ENCODE results near the gene R3HDM2.

The R3HDM2 gene

DNA sequence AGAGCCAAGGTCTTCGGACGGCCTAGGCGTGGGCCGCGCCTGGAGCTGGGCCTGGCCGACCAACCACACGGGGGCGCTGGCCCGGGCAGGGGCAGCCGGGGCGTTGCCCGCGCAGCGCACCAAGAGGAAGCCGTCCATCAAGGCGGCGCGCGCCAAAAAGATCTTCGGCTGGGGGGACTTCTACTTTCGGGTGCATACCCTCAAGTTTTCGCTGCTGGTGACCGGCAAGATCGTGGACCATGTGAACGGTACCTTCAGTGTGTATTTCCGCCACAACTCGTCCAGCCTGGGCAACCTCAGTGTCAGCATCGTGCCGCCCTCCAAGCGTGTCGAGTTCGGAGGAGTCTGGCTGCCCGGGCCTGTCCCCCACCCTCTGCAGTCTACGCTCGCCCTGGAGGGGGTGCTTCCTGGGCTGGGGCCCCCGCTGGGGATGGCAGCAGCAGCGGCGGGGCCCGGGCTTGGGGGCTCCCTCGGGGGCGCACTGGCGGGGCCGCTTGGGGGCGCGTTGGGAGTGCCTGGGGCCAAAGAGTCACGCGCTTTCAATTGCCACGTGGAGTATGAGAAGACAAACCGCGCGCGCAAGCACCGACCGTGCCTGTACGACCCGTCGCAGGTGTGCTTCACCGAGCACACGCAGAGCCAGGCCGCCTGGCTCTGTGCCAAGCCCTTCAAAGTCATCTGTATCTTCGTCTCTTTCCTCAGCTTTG lies 205.7 kb downstream of the R3HDM2 start:
- DNase-seq: peak; percentile 73

GRCh38 chr12:57224278-57224972 lies 206.4 kb downstream of the R3HDM2 start:
- no peak for DNase-seq

- peak; percentile 63 for DNase-seq
Measured at GRCh38 chr12:57223191-57224165, 207.4 kb downstream of the R3HDM2 start.

DNA sequence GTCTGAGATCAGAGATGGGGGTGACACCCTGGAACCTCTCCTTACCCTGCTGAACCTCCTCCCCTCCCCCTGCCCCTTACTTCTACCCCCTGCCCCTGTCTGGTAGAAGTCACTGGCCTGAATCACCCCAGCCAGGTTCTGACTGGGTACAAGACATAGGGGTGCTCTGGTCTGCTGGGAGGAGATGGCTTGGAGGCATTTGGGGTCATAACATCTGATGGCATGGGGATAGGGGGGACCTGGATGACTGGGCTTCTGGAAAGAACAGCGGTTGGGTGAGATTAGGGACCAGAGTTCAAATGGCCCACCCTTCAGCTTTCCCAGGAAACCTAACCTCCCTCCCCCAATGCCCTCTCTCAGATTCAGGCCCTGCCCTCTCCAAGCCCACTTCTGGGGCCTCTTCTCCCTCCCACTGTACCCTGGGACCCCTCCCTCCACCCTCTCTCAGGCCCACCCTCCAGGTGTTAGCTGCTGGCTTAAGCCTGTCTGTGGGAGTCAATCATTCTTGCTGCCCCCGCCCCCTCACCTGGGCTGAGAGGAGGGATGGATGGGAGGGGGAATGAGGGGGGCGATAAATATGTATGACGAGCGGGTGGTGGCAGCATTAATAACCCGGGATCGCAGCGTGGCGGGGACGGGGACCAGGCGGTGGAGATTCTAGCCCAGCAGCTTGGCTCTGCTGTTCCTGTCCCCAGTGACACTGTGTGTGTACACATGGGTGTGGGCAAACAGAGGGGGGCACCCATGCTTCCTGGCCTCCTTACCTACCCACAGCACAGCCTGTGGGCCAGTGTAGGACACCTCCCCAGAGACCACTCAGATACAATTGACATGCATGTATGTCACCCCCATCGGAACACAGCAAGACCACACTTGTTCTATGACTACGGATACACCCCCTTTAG lies 208.3 kb downstream of the R3HDM2 start:
- no peak for DNase-seq

DNA sequence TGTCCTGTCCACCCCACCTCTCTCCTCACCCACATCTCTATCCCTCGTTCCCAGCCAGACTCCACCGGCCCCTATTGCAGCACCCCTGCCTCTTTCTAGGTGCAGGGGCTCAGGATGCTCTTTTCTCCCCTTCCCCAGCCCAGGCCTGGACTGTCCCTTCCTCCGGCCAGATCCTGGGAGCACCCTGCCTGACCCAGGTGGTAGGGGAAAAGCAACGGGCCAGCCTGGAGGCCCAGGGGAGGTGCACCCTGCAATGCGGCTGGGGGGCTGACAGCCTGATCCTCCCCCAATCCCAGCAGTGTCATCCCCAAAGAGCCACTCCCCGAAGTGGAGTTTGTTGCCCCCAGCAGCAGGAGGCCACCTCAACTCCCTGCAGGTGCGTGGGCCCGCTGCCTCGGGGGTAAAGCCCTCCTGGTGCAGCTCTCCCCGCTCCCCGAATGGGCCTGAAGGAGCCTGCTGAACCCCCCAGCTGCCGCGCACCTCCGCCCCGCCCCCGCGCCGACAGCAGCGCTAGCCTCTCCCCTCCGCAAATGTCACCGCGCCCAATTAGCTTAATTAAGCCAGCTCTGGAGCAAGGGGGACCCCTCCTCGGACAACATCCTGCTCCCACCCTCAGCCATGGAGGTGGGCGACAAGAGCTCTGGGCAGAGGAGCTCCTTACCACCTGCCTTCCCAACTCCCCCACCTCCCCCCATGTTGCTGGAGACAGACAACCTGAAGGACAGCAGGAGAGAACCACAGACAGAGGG lies 209.5 kb downstream of the R3HDM2 start:
- no peak for DNase-seq

GRCh38 chr12:57220770-57221168 lies 210.1 kb downstream of the R3HDM2 start:
- no peak for DNase-seq

DNA sequence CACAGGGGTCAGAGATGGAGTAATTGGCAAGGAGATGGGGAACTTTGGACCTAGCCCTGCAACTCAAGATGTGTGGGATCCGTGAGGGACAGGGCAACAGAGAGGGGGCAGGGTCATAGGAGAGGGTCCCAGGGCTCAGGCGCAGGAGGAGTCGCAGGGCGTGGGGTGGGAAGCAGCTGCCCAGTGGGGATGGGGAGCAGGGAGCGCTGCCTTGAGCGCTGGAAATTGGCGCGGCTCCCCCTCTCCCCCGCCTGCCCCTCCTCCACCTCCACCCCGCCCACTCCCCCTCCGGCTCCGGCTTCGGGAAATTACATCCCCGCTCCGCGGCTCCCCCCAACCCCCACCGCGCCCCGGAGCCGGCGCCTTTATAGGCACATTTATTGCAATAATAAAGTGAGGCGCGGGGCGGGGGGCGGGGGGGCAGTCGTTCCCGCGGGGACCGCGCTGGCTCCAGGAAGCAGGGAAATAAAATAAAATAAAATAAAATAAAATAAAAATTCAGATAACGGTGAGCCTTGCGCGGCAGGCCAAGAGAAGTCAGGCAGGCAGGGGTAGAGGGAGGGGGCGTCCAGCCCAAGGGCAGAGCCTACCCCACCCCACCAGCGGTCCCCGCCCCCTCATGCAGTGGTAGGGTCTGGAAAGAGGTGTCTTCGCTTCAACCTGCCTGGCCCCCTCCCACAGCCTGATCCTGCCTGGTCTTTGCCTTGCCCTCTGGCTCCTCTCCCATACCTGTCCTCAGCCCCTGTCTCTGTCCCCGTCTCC lies 210.7 kb downstream of the R3HDM2 start:
- DNase-seq: no peak

GRCh38 chr12:57219205-57219992 lies 211.4 kb downstream of the R3HDM2 start:
- DNase-seq: no peak

DNA sequence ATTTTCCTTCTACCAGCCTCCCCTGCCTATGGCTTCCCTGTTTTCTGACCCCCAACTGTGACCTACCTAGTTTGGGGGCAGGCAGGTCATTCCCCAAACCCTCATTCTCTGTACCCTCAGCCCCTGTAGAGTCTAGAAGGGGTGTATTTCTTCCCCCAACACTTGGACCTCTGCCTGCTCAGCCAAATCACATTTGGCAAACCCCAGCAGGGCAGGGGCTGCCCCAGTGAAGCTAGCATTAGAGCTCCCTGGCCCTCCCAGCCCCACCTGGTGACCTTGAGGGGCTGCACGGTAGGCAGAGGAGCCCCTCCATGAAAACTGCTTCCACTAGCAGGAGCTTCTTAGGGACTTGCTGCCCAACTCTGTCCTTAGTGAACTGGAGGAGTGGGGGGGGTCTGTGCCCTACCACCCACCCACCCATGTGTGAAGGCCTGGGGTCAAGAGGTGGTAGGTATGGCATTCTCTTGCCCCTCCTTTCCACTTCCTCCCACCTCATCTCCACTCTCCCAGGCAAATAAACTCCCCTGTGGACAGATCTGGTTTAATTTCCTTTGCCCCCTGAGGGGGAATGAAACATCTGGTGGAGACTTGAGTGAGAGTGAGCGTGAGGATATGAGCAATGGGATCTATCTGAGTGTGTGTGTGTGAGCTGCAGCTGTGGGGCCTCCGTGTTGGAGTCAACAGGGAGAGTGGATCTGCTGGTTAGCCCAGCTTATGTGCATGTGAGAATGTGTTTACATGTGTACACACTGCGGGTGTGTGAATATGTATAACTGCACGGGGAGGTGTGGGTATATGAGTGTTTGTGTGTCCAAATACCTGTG lies 212.6 kb downstream of the R3HDM2 start:
- no peak for DNase-seq

- peak; percentile 36 for DNase-seq
Measured at GRCh38 chr12:57216921-57217879, 213.6 kb downstream of the R3HDM2 start.

GRCh38 chr12:57216014-57216911 lies 214.6 kb downstream of the R3HDM2 start, which contains the start of gene NXPH4:
Gene NXPH4, plus strand, starts transcription at chr12:57216794. Its CDS starts 176 bp downstream, at chr12:57216970.
- peak; percentile 66 for DNase-seq

GRCh38 chr12:57215668-57216013 lies 215.2 kb downstream of the R3HDM2 start:
- DNase-seq: peak; percentile 60

- no peak for DNase-seq
Measured at GRCh38 chr12:57215065-57215464, 215.8 kb downstream of the R3HDM2 start.

DNA sequence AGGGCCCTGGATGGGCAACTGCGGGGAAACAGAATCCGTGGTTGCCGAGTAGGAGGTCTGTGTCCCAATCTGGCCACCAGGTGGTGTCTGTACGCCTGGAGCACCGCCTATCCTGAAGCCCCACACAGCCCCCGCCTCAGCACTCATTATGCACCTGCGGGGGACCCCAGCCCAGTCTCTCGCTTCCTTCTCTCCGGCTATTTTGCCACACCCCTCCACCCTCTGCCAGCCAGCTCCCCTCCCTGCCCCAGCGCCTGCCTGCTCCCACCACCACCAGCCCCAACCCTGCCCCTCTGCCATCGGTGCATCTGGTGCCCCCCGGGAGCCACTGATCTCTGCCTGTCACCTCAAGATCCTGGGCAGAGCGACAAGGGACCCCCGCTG lies 216.5 kb downstream of the R3HDM2 start:
- DNase-seq: peak; percentile 65

DNA sequence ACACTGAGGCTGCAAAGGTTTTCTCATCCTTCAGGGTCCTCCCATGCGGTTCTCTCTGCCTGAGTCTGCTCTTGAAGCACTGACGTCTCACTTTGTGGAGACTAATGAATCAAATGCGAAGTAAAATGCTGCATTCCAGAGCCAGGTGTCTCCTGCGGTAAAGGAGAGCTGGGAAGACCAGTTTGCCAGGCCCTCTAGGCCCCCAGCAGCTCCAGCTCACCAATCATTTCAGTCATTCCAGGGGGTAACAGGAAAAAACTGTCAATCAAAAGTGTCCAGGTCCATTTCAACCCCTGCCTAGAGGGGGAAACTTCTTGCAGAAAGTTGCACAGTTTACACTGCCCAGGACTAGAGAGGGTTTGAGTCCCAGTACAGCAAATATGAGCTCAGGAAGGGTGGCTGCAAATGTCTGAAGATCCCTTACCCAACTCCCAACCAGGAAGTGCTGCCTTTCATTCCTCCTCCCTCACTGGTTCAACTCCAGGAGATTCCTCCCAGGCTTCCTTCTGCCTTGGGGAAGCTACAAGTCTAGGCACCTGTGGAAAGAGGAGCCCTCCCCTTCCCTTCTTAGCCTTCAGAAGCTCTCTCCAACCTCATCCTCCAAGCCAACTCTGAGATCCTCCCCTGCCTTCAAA lies 217.0 kb downstream of the R3HDM2 start:
- no peak for DNase-seq

DNA sequence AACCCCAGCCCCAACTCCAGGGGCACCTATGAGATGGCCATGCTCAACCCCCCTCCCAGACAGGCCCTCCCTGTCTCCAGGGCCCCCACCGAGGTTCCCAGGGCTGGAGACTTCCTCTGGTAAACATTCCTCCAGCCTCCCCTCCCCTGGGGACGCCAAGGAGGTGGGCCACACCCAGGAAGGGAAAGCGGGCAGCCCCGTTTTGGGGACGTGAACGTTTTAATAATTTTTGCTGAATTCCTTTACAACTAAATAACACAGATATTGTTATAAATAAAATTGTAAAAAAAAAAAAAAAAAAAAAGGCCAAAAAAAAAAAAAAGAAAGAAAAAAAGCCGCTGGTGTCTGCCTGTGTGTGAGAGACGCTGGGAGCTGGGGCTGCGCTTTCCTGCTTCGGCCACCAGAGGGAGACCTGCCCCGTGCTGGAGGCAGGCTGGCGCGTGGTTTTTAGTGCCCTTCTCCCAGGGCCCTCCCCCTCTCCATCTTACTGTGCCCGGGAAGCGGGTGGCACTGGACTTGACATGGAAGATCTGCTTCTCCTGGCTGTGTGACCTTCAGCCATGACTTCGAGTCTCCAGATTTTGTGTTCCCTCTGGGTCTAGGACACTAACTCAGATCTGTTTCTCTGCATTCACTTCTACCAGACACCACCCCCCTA lies 217.7 kb downstream of the R3HDM2 start:
- DNase-seq: peak; percentile 84
